ENCODE data around the gene MALL.
"Not testable (repeated sequence)": the region's sequence is repeated elsewhere in the genome, so short reads cannot be mapped to it uniquely, and the experiment has no call there.

Gene MALL

GRCh38 chr2:110049769-110050168 is 65.9 kb downstream of the MALL start:
- not testable (repeated sequence) for DNase-seq

GRCh38 chr2:110048255-110049197 is 67.1 kb downstream of the MALL start:
- DNase-seq, result not testable (repeated sequence)

GRCh38 chr2:110047225-110047624 is 68.4 kb downstream of the MALL start:
- not testable (repeated sequence) for DNase-seq

GRCh38 chr2:110041941-110042660 is 73.5 kb downstream of the MALL start:
- not testable (repeated sequence) for DNase-seq

GRCh38 chr2:110037336-110037735 is 78.3 kb downstream of the MALL start:
- not testable (repeated sequence) for DNase-seq

- DNase-seq, result not testable (repeated sequence)
Observed at GRCh38 chr2:110035384-110035783, 80.2 kb downstream of the MALL start.

- DNase-seq, result not testable (repeated sequence)
Observed at GRCh38 chr2:110034935-110035334, 80.7 kb downstream of the MALL start.

All from NCI-H2227 treated with DMSO at 0.1 percent for 48 hours (cell line).